Mammary epithelial cell (primary cell): ENCODE results near the gene SLC7A7.

Source experiments
- EZH2 ChIP-seq: IDR thresholded peaks from 2 replicates; pipeline ENCODE4 v1.6.1; 2012; ENCODE audit warnings: low read length, inconsistent platforms, borderline replicate concordance
- TF ChIP-seq, protein P1 (sequence below), 2 donors: IDR thresholded peaks in 1 of 2; conservative IDR thresholded peaks in 1 of 2; 2 replicates each; pipeline ENCODE4 v1.5.1; 2011 to 2012; ENCODE audit warnings: inconsistent platforms in 2 of 2, low read length in 2 of 2, mild to moderate bottlenecking in 2 of 2, control low read depth in 1 of 2, low read depth in 1 of 2; ENCODE audit not compliant: insufficient read depth in 1 of 2; ENCODE audit errors: extremely low read depth in 1 of 2

GRCh38 chr14:22807432-22808087, 7.7 kb downstream of the SLC7A7 start:
- TF ChIP-seq, protein P1, sequence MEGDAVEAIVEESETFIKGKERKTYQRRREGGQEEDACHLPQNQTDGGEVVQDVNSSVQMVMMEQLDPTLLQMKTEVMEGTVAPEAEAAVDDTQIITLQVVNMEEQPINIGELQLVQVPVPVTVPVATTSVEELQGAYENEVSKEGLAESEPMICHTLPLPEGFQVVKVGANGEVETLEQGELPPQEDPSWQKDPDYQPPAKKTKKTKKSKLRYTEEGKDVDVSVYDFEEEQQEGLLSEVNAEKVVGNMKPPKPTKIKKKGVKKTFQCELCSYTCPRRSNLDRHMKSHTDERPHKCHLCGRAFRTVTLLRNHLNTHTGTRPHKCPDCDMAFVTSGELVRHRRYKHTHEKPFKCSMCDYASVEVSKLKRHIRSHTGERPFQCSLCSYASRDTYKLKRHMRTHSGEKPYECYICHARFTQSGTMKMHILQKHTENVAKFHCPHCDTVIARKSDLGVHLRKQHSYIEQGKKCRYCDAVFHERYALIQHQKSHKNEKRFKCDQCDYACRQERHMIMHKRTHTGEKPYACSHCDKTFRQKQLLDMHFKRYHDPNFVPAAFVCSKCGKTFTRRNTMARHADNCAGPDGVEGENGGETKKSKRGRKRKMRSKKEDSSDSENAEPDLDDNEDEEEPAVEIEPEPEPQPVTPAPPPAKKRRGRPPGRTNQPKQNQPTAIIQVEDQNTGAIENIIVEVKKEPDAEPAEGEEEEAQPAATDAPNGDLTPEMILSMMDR (conservative IDR thresholded peaks at IDR 0.05 in 1 of 2, IDR thresholded peaks at IDR 0.05 in 1 of 2; ENCODE audit: extremely low read depth in 1 of 2, insufficient read depth in 1 of 2, low read depth in 1 of 2, low read length in 2 of 2), result no peak
- no peak for TF ChIP-seq EZH2
